ENCODE results near the gene DRD3.

DNA sequence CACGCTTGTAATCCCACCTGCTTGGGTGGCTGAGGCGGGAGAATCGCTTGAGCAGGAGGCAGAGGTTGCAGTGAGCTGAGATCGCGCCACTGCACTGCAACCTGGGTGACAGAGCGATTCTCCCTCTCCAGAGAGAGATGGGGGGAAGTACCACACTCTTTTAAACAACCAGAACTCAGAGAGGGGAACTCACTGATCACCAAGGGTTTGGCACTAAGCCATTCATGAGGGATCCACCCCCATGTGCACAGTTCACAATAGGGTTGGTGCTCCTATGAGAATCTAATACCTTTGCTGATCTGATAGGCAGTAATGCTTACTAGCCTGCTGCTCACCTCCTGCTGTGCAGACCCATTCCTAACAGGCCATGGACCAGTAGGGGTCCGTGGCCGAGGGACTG, 70.7 kb downstream of the DRD3 start:
- no peak for TF ChIP-seq CTCF (IDR thresholded peaks at IDR 0.05)
- TF ChIP-seq POLR2A (IDR thresholded peaks at IDR 0.05), result no peak
